ENCODE measurements around the gene ADRM1. TPM values are rescaled to one million over a fixed set of nuclear protein-coding genes. Genes with fewer than 3 reads are reported as not detected.

The ADRM1 gene
- total RNA-seq, 4 donors from 2014 or later: 143 to 198 (median 167) TPM

- no peak for TF ChIP-seq POLR2A (IDR thresholded peaks at IDR 0.05)
- no peak for TF ChIP-seq CTCF (IDR thresholded peaks at IDR 0.05)
- 87 to 91% methylated on average over 26 of the region's 26 CpGs for WGBS, 2 donors
- intact Hi-C loops (cut with DNase I; ENCODE audit: low total_unique reads): loop anchor here (10.0 kb wide), 1 partner anchor 52 kb away; the partner anchor contains the start of gene LAMA5
- DNase-seq (ENCODE audit: low spot score in 2 of 2): no peak
- H3K4me3 ChIP-seq (ENCODE audit: low read depth, poor library complexity, severe bottlenecking): no peak overlapping the region
These were observed 10.2 kb downstream of the ADRM1 start for GRCh38 chr20:62313021-62313420.

GRCh38 chr20:62313460-62314338, 10.9 kb downstream of the ADRM1 start:
- DNase-seq (ENCODE audit: low spot score in 2 of 2): no peak
- intact Hi-C loops (cut with DNase I; ENCODE audit: low total_unique reads): loop anchor here (10.0 kb wide), 1 partner anchor 51 kb away; the partner anchor contains the start of gene LAMA5
- no peak overlapping the region for H3K4me3 ChIP-seq (ENCODE audit: low read depth, poor library complexity, severe bottlenecking)
- WGBS, 2 donors: 91 to 93% methylated on average over 55 of the region's 55 CpGs
- no peak for TF ChIP-seq POLR2A (IDR thresholded peaks at IDR 0.05)
- no peak for TF ChIP-seq CTCF (IDR thresholded peaks at IDR 0.05)

GRCh38 chr20:62314339-62314638, 11.5 kb downstream of the ADRM1 start:
- intact Hi-C loops (cut with DNase I; ENCODE audit: low total_unique reads): loop anchor here (10.0 kb wide), 1 partner anchor 51 kb away; the partner anchor contains the start of gene LAMA5
- no peak for TF ChIP-seq CTCF (IDR thresholded peaks at IDR 0.05)
- no peak for TF ChIP-seq POLR2A (IDR thresholded peaks at IDR 0.05)
- DNase-seq (ENCODE audit: low spot score in 2 of 2): no peak
- 88 to 93% methylated on average over 12 of the region's 12 CpGs for WGBS, 2 donors
- no peak overlapping the region for H3K4me3 ChIP-seq (ENCODE audit: low read depth, poor library complexity, severe bottlenecking)

- no peak overlapping the region for H3K4me3 ChIP-seq (ENCODE audit: low read depth, poor library complexity, severe bottlenecking)
- WGBS, 2 donors: 92 to 94% methylated on average over 11 to 25 of the region's 25 CpGs
- no peak for DNase-seq (ENCODE audit: low spot score in 2 of 2)
- intact Hi-C loops (cut with DNase I; ENCODE audit: low total_unique reads): loop anchor here (10.0 kb wide), 1 partner anchor 50 kb away; the partner anchor contains the start of gene LAMA5
- no peak for TF ChIP-seq CTCF (IDR thresholded peaks at IDR 0.05)
- TF ChIP-seq POLR2A (IDR thresholded peaks at IDR 0.05): no peak
These were observed 12.0 kb downstream of the ADRM1 start for GRCh38 chr20:62314711-62315302.

GRCh38 chr20:62315773-62316172, 13.0 kb downstream of the ADRM1 start:
- no peak for TF ChIP-seq POLR2A (IDR thresholded peaks at IDR 0.05)
- TF ChIP-seq CTCF (IDR thresholded peaks at IDR 0.05): no peak
- H3K4me3 ChIP-seq (ENCODE audit: low read depth, poor library complexity, severe bottlenecking): no peak overlapping the region
- no peak for DNase-seq (ENCODE audit: low spot score in 2 of 2)
- WGBS, 2 donors: 94 to 98% methylated on average over 11 to 12 of the region's 12 CpGs
- intact Hi-C loops (cut with DNase I; ENCODE audit: low total_unique reads): loop anchor here (10.0 kb wide), 1 partner anchor 49 kb away; the partner anchor contains the start of gene LAMA5
